WTC11 (cell line): Measurements from ENCODE around the gene MAML2. TPM values are rescaled to one million over a fixed set of nuclear protein-coding genes. Genes with fewer than 3 reads are reported as not detected.
A peak's percentile ranks its signal among the peaks of the same experiment; 100 is the strongest.

ENCODE experiments used
- ATAC-seq: fragments of 200-7000 bp; cut with Tn5 transposase; 2 replicates; pipeline ENCODE4 v1.10.0; 2021; ENCODE audit warnings: mild to moderate bottlenecking, moderate library complexity
- CTCF ChIA-PET: fragments of 300-600 bp; sonication (Branson Sonifier 250); formaldehyde crosslinking; loops from one replicate; lab custom pipeline; 2021; ENCODE audit warnings: antibody characterized with exemption; lab: Charles Lee
- POLR2A ChIA-PET: fragments of 350-600 bp; sonication (Branson Sonifier 250); formaldehyde crosslinking; loops from one replicate; lab custom pipeline; 2021; ENCODE audit warnings: antibody characterized with exemption; lab: Charles Lee
- DNase-seq: peaks from one replicate; pipeline ENCODE4 v3.0.0; 2021; ENCODE audit warnings: low spot score
- H3K27ac Mint-ChIP-seq: 2 replicates; pipeline ENCODE4 v1.8.0; 2021; ENCODE audit warnings: mixed read lengths
- H3K27me3 Mint-ChIP-seq: 2 replicates; pipeline ENCODE4 v1.8.0; 2021; ENCODE audit warnings: low read depth, mild to moderate bottlenecking, moderate library complexity, mixed read lengths
- H3K36me3 Mint-ChIP-seq: 2 replicates; pipeline ENCODE4 v1.8.0; 2021; ENCODE audit warnings: mixed read lengths
- H3K4me1 Mint-ChIP-seq: 2 replicates; pipeline ENCODE4 v1.8.0; 2022; ENCODE audit warnings: mixed read lengths
- H3K4me3 Mint-ChIP-seq: 2 replicates; pipeline ENCODE4 v1.8.0; 2021; ENCODE audit warnings: mild to moderate bottlenecking, moderate library complexity, mixed read lengths
- H3K9me3 Mint-ChIP-seq: 2 replicates; pipeline ENCODE4 v1.8.0; 2021; ENCODE audit warnings: mixed read lengths
- ETV6 ChIP-seq: sonication (generic); formaldehyde crosslinking; IDR thresholded peaks from 2 replicates; pipeline ENCODE4 v1.8.1; 2022; ENCODE audit warnings: mild to moderate bottlenecking, missing genetic modification reagents
- GABPB1 ChIP-seq: sonication (generic); formaldehyde crosslinking; IDR thresholded peaks from 2 replicates; pipeline ENCODE4 v1.8.1; 2023; ENCODE audit warnings: mild to moderate bottlenecking, missing genetic modification reagents
- NFATC4 ChIP-seq: fragments of 250-450 bp; sonication (Bioruptor Pico); IDR thresholded peaks from 2 replicates; pipeline ENCODE4 v1.9.0; 2021; ENCODE audit warnings: mild to moderate bottlenecking
- RELA ChIP-seq: sonication (generic); formaldehyde crosslinking; IDR thresholded peaks from 2 replicates; pipeline ENCODE4 v1.8.1; 2022; ENCODE audit warnings: missing genetic modification reagents, mild to moderate bottlenecking, borderline replicate concordance
- SMAD4 ChIP-seq: sonication (generic); formaldehyde crosslinking; IDR thresholded peaks from 2 replicates; pipeline ENCODE4 v1.8.0; 2022; ENCODE audit warnings: mild to moderate bottlenecking, missing genetic modification reagents
- SOX15 ChIP-seq: fragments of 250-450 bp; sonication (Bioruptor Pico); IDR thresholded peaks from 2 replicates; pipeline ENCODE4 v1.9.0; 2021; ENCODE audit warnings: mild to moderate bottlenecking
- TCF7 ChIP-seq: sonication (generic); formaldehyde crosslinking; IDR thresholded peaks from 2 replicates; pipeline ENCODE4 v1.8.0; 2022; ENCODE audit warnings: mild to moderate bottlenecking, low read depth, missing genetic modification reagents, moderate library complexity
- TEAD1 ChIP-seq: sonication (generic); formaldehyde crosslinking; IDR thresholded peaks from 2 replicates; pipeline ENCODE4 v1.8.0; 2022; ENCODE audit warnings: mild to moderate bottlenecking, missing genetic modification reagents
- ZBTB21 ChIP-seq: sonication (generic); formaldehyde crosslinking; IDR thresholded peaks from 2 replicates; pipeline ENCODE4 v1.8.1; 2023; ENCODE audit warnings: mild to moderate bottlenecking, missing genetic modification reagents, borderline replicate concordance
- ZNF219 ChIP-seq: sonication (generic); formaldehyde crosslinking; IDR thresholded peaks from 2 replicates; pipeline ENCODE4 v1.8.0; 2023; ENCODE audit warnings: missing genetic modification reagents, mild to moderate bottlenecking, borderline replicate concordance
- ZNF423 ChIP-seq: fragments of 250-450 bp; sonication (Bioruptor Pico); IDR thresholded peaks from 2 replicates; pipeline ENCODE4 v2.1.2; 2022; ENCODE audit warnings: mild to moderate bottlenecking, moderate library complexity
- total RNA-seq: library from RNA; stranded (reverse); gene quantifications from 3 replicates; pipeline ENCODE4 v1.2.3, GENCODE V29; 2021
- TF ChIP-seq, protein P1 (sequence below): fragments of 250-450 bp; sonication (Bioruptor Pico); conservative IDR thresholded peaks from 2 replicates; pipeline ENCODE4 v1.9.0; 2021; ENCODE audit warnings: mild to moderate bottlenecking
- TF ChIP-seq, protein P2 (sequence below): sonication (generic); formaldehyde crosslinking; IDR thresholded peaks from 2 replicates; pipeline ENCODE4 v1.8.0; 2022; ENCODE audit warnings: mild to moderate bottlenecking, missing genetic modification reagents
- TF ChIP-seq, protein P3 (sequence below): sonication (generic); formaldehyde crosslinking; conservative IDR thresholded peaks from 2 replicates; pipeline ENCODE4 v1.8.1; 2022; ENCODE audit warnings: mild to moderate bottlenecking, missing genetic modification reagents
- TF ChIP-seq, protein P4 (sequence below): fragments of 250-450 bp; sonication (Bioruptor Pico); IDR thresholded peaks from 2 replicates; pipeline ENCODE4 v1.9.0; 2021; ENCODE audit warnings: mild to moderate bottlenecking, borderline replicate concordance
- TF ChIP-seq, protein P5 (sequence below): fragments of 250-450 bp; sonication (Bioruptor Pico); IDR thresholded peaks from 2 replicates; pipeline ENCODE4 v1.9.0; 2021; ENCODE audit warnings: moderate library complexity, mild to moderate bottlenecking, inconsistent platforms, borderline replicate concordance
- TF ChIP-seq, protein P6 (sequence below): sonication (generic); formaldehyde crosslinking; IDR thresholded peaks from 2 replicates; pipeline ENCODE4 v1.8.0; 2023; ENCODE audit warnings: missing genetic modification reagents
- TF ChIP-seq, protein P7 (sequence below): sonication (generic); formaldehyde crosslinking; IDR thresholded peaks from 2 replicates; pipeline ENCODE4 v1.8.1; 2022; ENCODE audit warnings: mild to moderate bottlenecking, missing genetic modification reagents, moderate library complexity, borderline replicate concordance
- TF ChIP-seq, protein P8 (sequence below): sonication (generic); formaldehyde crosslinking; IDR thresholded peaks from 2 replicates; pipeline ENCODE4 v1.8.1; 2022; ENCODE audit warnings: low read depth, missing genetic modification reagents, borderline replicate concordance
- TF ChIP-seq, protein P9 (sequence below): sonication (generic); formaldehyde crosslinking; IDR thresholded peaks from 2 replicates; pipeline ENCODE4 v1.8.1; 2023; ENCODE audit warnings: mild to moderate bottlenecking, missing genetic modification reagents, borderline replicate concordance

Gene MAML2
- total RNA-seq, 1 experiment from 2014 or later, result 8.1 TPM

DNA sequence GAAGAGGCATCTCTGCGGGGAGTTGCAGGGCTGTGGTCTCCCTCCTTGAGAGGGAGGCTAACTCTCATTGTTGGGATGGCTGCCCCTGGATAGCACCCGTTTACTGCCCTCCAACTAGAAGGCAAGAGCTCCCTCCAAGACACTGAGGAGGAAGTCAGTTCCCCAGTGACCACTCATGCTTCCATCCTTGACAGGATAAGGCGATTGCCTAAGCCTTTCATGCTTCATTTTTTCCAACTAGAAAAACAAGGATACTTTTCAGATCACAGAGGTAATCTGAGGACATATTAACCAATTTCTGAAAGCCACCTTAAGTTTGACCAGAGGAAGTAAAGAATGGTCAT is 186.6 kb downstream of the MAML2 start:
- no peaks in the 10 kb centered on the region for H3K9me3 Mint-ChIP-seq
- DNase-seq (no peak), ATAC-seq (no peak)
- TF ChIP-seq, protein P1, sequence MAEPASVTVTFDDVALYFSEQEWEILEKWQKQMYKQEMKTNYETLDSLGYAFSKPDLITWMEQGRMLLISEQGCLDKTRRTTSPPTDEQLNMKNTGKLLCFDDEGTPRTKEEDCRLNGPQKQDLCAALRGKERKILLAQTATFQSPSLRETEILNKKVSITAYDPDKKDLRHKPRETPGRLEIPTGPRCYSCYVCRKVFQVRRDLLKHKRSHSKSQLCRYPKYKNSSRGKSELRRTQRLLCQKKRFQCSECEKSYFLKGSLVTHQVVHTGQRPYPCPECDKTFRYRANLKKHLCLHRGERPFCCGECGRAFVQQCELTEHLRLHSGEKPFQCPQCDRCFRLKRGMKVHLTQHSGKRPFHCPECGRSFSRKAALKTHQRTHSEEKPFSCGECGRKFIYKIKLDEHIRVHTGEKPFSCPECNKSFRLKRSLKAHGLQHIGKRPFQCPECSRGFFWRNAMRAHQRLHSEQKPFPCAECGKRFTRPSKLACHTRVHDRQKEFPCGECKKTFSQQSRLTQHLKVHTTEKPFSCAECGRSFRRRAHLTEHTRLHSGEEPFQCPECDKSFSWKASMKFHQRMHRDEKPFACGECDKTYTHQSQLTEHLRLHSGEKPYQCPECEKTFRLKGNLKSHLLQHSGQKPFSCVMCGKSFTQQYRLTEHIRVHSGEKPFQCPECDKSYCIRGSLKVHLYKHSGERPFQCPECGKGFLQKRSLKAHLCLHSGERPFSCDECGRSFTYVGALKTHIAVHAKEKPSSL (CRISPR knock-in tag), result no peak
- no peak for TF ChIP-seq RELA
- no peak for TF ChIP-seq TCF7 (CRISPR knock-in tag)
- TF ChIP-seq SMAD4 (CRISPR knock-in tag), result no peak
- TF ChIP-seq, protein P2, sequence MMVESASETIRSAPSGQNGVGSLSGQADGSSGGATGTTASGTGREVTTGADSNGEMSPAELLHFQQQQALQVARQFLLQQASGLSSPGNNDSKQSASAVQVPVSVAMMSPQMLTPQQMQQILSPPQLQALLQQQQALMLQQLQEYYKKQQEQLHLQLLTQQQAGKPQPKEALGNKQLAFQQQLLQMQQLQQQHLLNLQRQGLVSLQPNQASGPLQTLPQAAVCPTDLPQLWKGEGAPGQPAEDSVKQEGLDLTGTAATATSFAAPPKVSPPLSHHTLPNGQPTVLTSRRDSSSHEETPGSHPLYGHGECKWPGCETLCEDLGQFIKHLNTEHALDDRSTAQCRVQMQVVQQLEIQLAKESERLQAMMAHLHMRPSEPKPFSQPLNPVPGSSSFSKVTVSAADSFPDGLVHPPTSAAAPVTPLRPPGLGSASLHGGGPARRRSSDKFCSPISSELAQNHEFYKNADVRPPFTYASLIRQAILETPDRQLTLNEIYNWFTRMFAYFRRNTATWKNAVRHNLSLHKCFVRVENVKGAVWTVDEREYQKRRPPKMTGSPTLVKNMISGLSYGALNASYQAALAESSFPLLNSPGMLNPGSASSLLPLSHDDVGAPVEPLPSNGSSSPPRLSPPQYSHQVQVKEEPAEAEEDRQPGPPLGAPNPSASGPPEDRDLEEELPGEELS, result no peak
- no peak for TF ChIP-seq SOX15 (CRISPR knock-in tag)
- TF ChIP-seq, protein P3, sequence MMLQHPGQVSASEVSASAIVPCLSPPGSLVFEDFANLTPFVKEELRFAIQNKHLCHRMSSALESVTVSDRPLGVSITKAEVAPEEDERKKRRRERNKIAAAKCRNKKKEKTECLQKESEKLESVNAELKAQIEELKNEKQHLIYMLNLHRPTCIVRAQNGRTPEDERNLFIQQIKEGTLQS (CRISPR knock-in tag), result no peak
- TF ChIP-seq, protein P4, sequence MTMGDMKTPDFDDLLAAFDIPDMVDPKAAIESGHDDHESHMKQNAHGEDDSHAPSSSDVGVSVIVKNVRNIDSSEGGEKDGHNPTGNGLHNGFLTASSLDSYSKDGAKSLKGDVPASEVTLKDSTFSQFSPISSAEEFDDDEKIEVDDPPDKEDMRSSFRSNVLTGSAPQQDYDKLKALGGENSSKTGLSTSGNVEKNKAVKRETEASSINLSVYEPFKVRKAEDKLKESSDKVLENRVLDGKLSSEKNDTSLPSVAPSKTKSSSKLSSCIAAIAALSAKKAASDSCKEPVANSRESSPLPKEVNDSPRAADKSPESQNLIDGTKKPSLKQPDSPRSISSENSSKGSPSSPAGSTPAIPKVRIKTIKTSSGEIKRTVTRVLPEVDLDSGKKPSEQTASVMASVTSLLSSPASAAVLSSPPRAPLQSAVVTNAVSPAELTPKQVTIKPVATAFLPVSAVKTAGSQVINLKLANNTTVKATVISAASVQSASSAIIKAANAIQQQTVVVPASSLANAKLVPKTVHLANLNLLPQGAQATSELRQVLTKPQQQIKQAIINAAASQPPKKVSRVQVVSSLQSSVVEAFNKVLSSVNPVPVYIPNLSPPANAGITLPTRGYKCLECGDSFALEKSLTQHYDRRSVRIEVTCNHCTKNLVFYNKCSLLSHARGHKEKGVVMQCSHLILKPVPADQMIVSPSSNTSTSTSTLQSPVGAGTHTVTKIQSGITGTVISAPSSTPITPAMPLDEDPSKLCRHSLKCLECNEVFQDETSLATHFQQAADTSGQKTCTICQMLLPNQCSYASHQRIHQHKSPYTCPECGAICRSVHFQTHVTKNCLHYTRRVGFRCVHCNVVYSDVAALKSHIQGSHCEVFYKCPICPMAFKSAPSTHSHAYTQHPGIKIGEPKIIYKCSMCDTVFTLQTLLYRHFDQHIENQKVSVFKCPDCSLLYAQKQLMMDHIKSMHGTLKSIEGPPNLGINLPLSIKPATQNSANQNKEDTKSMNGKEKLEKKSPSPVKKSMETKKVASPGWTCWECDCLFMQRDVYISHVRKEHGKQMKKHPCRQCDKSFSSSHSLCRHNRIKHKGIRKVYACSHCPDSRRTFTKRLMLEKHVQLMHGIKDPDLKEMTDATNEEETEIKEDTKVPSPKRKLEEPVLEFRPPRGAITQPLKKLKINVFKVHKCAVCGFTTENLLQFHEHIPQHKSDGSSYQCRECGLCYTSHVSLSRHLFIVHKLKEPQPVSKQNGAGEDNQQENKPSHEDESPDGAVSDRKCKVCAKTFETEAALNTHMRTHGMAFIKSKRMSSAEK (CRISPR knock-in tag), result no peak
- TF ChIP-seq, protein P5, sequence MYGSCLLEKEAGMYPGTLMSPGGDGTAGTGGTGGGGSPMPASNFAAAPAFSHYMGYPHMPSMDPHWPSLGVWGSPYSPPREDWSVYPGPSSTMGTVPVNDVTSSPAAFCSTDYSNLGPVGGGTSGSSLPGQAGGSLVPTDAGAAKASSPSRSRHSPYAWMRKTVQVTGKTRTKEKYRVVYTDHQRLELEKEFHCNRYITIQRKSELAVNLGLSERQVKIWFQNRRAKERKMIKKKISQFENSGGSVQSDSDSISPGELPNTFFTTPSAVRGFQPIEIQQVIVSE, result no peak
- no peak for TF ChIP-seq TEAD1 (CRISPR knock-in tag)
- TF ChIP-seq, protein P6, sequence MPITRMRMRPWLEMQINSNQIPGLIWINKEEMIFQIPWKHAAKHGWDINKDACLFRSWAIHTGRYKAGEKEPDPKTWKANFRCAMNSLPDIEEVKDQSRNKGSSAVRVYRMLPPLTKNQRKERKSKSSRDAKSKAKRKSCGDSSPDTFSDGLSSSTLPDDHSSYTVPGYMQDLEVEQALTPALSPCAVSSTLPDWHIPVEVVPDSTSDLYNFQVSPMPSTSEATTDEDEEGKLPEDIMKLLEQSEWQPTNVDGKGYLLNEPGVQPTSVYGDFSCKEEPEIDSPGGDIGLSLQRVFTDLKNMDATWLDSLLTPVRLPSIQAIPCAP (CRISPR knock-in tag), result no peak
- no peak for TF ChIP-seq ZNF219
- no peak for TF ChIP-seq ETV6 (CRISPR knock-in tag)
- TF ChIP-seq, protein P7, sequence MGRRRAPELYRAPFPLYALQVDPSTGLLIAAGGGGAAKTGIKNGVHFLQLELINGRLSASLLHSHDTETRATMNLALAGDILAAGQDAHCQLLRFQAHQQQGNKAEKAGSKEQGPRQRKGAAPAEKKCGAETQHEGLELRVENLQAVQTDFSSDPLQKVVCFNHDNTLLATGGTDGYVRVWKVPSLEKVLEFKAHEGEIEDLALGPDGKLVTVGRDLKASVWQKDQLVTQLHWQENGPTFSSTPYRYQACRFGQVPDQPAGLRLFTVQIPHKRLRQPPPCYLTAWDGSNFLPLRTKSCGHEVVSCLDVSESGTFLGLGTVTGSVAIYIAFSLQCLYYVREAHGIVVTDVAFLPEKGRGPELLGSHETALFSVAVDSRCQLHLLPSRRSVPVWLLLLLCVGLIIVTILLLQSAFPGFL, result no peak
- TF ChIP-seq, protein P8, sequence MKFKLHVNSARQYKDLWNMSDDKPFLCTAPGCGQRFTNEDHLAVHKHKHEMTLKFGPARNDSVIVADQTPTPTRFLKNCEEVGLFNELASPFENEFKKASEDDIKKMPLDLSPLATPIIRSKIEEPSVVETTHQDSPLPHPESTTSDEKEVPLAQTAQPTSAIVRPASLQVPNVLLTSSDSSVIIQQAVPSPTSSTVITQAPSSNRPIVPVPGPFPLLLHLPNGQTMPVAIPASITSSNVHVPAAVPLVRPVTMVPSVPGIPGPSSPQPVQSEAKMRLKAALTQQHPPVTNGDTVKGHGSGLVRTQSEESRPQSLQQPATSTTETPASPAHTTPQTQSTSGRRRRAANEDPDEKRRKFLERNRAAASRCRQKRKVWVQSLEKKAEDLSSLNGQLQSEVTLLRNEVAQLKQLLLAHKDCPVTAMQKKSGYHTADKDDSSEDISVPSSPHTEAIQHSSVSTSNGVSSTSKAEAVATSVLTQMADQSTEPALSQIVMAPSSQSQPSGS (CRISPR knock-in tag), result no peak
- TF ChIP-seq ZBTB21, result no peak
- no peak for TF ChIP-seq NFATC4 (CRISPR knock-in tag)
- TF ChIP-seq ZNF423 (CRISPR knock-in tag), result no peak
- TF ChIP-seq, protein P9, sequence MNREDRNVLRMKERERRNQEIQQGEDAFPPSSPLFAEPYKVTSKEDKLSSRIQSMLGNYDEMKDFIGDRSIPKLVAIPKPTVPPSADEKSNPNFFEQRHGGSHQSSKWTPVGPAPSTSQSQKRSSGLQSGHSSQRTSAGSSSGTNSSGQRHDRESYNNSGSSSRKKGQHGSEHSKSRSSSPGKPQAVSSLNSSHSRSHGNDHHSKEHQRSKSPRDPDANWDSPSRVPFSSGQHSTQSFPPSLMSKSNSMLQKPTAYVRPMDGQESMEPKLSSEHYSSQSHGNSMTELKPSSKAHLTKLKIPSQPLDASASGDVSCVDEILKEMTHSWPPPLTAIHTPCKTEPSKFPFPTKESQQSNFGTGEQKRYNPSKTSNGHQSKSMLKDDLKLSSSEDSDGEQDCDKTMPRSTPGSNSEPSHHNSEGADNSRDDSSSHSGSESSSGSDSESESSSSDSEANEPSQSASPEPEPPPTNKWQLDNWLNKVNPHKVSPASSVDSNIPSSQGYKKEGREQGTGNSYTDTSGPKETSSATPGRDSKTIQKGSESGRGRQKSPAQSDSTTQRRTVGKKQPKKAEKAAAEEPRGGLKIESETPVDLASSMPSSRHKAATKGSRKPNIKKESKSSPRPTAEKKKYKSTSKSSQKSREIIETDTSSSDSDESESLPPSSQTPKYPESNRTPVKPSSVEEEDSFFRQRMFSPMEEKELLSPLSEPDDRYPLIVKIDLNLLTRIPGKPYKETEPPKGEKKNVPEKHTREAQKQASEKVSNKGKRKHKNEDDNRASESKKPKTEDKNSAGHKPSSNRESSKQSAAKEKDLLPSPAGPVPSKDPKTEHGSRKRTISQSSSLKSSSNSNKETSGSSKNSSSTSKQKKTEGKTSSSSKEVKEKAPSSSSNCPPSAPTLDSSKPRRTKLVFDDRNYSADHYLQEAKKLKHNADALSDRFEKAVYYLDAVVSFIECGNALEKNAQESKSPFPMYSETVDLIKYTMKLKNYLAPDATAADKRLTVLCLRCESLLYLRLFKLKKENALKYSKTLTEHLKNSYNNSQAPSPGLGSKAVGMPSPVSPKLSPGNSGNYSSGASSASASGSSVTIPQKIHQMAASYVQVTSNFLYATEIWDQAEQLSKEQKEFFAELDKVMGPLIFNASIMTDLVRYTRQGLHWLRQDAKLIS (CRISPR knock-in tag), result no peak
- no peak for TF ChIP-seq GABPB1 (CRISPR knock-in tag)
- H3K4me3 Mint-ChIP-seq, result no peak overlapping the region
- H3K4me1 Mint-ChIP-seq, result peaks cover 63% of the 10 kb centered on the region
- POLR2A ChIA-PET, result no interaction called here
- no peaks in the 10 kb centered on the region for H3K27me3 Mint-ChIP-seq
- CTCF ChIA-PET, result interaction anchor here (0.9 to 2.9 kb wide), 4 partner anchors 13 to 187 kb away, joined by 3 to 16 read pairs (median 9); partner anchors contain the start of gene MAML2
- H3K27ac Mint-ChIP-seq, result peak overlapping the region; percentile 66
- H3K36me3 Mint-ChIP-seq, result no peaks in the 10 kb centered on the region
